Tibial artery (tissue), 4 donors: ENCODE measurements around the gene RANBP2.
"Not testable (repeated sequence)": the region's sequence is repeated elsewhere in the genome, so short reads cannot be mapped to it uniquely, and the experiment has no call there.

Experiments used
- DNase-seq, 2 donors: peaks; one replicate each; pipeline ENCODE4 v3.0.0-alpha.2; 2019
- H3K27ac ChIP-seq, 2 donors: fragments of 200-600 bp; sonication (generic) in 1 of 2; 1 replicate in 1 of 2; 2 replicates in 1 of 2; pipeline ENCODE4 v1.5.1; 2018 to 2019; ENCODE audit warnings: mild to moderate bottlenecking in 1 of 2
- H3K27me3 ChIP-seq, 2 donors: fragments of 200-600 bp; sonication (generic) in 1 of 2; one replicate each; pipeline versions ENCODE4 v1.5.1 to v1.6.0; 2016 to 2019
- H3K36me3 ChIP-seq, 3 donors: fragments of 200-600 bp; sonication (generic) in 2 of 3; one replicate each; pipeline ENCODE4 v1.5.1; 2016 to 2019; ENCODE audit warnings: mild to moderate bottlenecking in 2 of 3
- H3K4me1 ChIP-seq, 4 donors: fragments of 200-600 bp; sonication (generic) in 2 of 4; 1 replicate in 3 of 4; 2 replicates in 1 of 4; pipeline ENCODE4 v1.5.1; 2016 to 2019
- H3K4me3 ChIP-seq, 2 donors: fragments of 200-600 bp; sonication (generic) in 1 of 2; 1 replicate in 1 of 2; 2 replicates in 1 of 2; pipeline ENCODE4 v1.5.1; 2018 to 2019; ENCODE audit warnings: mild to moderate bottlenecking in 2 of 2
- H3K9me3 ChIP-seq, 3 donors: fragments of 200-600 bp; sonication (generic) in 1 of 3; one replicate each; pipeline ENCODE4 v1.5.1; 2016 to 2019
- CTCF ChIP-seq, 2 experiments: fragments of 200-600 bp in 1 of 2; fragments of 450-650 bp in 1 of 2; IDR thresholded peaks; one replicate each; pipeline ENCODE4 v1.5.1; 2017 to 2019; ENCODE audit warnings: antibody characterized with exemption in 2 of 2, mild to moderate bottlenecking in 1 of 2, moderate library complexity in 1 of 2
- intact Hi-C: fragments of 100-400 bp; cut with DNase I; formaldehyde crosslinking; loops from one replicate; pipeline ENCODE4 v1.15.0; 2023; ENCODE audit warnings: low total_unique reads

Gene RANBP2

DNA sequence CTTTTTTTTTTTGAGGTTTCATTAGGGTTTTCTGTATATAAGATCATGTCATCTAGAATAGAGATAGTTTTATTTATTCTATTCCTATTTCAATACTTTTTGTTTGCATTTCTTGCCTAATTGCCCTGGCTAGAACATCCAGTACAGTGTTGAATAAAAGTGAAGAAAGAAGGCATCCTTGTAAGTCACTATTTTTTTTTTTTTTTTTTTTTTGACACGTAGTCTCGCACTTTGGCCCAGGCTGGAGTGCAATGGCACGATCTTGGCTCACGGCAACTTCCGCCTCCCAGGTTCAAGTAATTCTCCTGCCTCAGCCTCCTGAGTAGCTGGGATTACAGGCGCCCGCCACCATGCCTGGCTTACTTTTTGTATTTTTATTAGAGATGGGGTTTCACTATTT lies 27.8 kb upstream of the RANBP2 start:
- intact Hi-C loops: no loop called here
- TF ChIP-seq CTCF (IDR thresholded peaks at IDR 0.05): no peak
- H3K9me3 ChIP-seq: no peaks in the 10 kb centered on the region
- H3K27me3 ChIP-seq: no peaks in the 10 kb centered on the region
- H3K36me3 ChIP-seq: no peaks in the 10 kb centered on the region
- peaks cover 0 to 5% (median 0%) of the 10 kb centered on the region in 4 donors for H3K4me1 ChIP-seq
- no peak overlapping the region for H3K27ac ChIP-seq
- DNase-seq: no peak
- H3K4me3 ChIP-seq: no peak overlapping the region

- DNase-seq: no peak
- no peaks in the 10 kb centered on the region for H3K36me3 ChIP-seq
- TF ChIP-seq CTCF (IDR thresholded peaks at IDR 0.05): no peak
- H3K27ac ChIP-seq: no peak overlapping the region
- H3K27me3 ChIP-seq: no peaks in the 10 kb centered on the region
- H3K9me3 ChIP-seq: no peaks in the 10 kb centered on the region
- intact Hi-C loops: no loop called here
- no peak overlapping the region for H3K4me3 ChIP-seq
- no peaks in the 10 kb centered on the region for H3K4me1 ChIP-seq
These were observed 18.1 kb upstream of the RANBP2 start for GRCh38 chr2:108701208-108701607.

GRCh38 chr2:108701806-108702205 lies 17.5 kb upstream of the RANBP2 start:
- Histone ChIP-seq H3K4me1 (no peaks in the 10 kb centered on the region), H3K27ac (no peak overlapping the region), H3K9me3 (peaks cover 0 to 2% (median 1%) of the 10 kb centered on the region in 3 donors), H3K27me3 (no peaks in the 10 kb centered on the region), H3K36me3 (no peaks in the 10 kb centered on the region), H3K4me3 (no peak overlapping the region)
- TF ChIP-seq CTCF (IDR thresholded peaks at IDR 0.05): no peak
- DNase-seq: no peak
- intact Hi-C loops: no loop called here

DNA sequence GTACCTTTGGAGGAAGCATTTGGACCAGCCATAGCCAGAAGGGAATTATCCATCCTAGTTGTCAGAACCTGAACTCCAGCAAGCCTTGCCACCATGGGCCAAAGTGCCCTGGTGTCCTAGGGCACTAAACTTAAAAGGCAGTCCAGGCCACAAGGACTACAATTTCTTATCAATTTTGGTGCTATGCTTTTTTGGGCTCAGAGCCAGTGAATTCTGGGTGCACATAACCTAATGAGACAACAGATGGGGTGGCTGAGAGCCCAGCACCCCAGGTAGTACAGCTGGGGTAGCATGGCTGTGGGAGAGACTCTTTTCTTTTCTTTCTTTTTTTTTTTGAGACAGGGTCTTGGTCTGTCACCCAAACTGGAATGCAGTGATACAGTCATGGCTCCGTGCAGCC lies 14.4 kb upstream of the RANBP2 start:
- TF ChIP-seq CTCF (IDR thresholded peaks at IDR 0.05): no peak
- H3K27me3 ChIP-seq: no peaks in the 10 kb centered on the region
- no peak overlapping the region for H3K27ac ChIP-seq
- peaks cover 0 to 8% (median 8%) of the 10 kb centered on the region in 3 donors for H3K9me3 ChIP-seq
- intact Hi-C loops: no loop called here
- H3K4me3 ChIP-seq: no peak overlapping the region
- H3K36me3 ChIP-seq: no peaks in the 10 kb centered on the region
- H3K4me1 ChIP-seq: no peaks in the 10 kb centered on the region
- no peak for DNase-seq

- no peak for TF ChIP-seq CTCF (IDR thresholded peaks at IDR 0.05)
- H3K4me1 ChIP-seq: no peaks in the 10 kb centered on the region
- H3K9me3 ChIP-seq: peaks cover 0 to 8% (median 8%) of the 10 kb centered on the region in 3 donors
- no peak overlapping the region for H3K27ac ChIP-seq
- no peaks in the 10 kb centered on the region for H3K36me3 ChIP-seq
- no peak overlapping the region for H3K4me3 ChIP-seq
- H3K27me3 ChIP-seq: no peaks in the 10 kb centered on the region
- intact Hi-C loops: no loop called here
- no peak for DNase-seq
These were observed 12.0 kb upstream of the RANBP2 start for GRCh38 chr2:108707300-108707699.

DNA sequence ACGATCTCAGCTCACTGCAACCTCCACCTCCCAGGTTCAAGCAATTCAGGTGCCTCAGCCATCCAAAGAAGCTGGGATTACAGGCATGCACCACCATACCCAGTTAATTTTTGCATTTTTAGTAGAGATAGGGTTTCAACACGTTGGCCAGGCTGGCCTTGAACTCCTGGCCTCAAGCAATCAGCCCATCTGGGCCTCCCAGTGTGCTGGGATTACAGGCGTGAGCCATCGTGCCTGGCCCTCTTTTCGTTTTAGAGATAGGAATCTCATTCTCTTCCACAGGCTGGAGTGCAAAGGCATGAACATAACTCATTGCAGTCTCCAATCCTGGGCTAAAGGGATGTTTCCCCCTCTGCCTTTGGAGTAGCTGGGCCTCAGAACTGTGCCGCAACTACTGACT lies 2.3 kb upstream of the RANBP2 start:
- H3K27me3 ChIP-seq, H3K27ac ChIP-seq, intact Hi-C loops, H3K9me3 ChIP-seq, DNase-seq, H3K4me3 ChIP-seq, H3K36me3 ChIP-seq: not testable (repeated sequence)
- H3K4me1 ChIP-seq: peaks cover 4 to 13% (median 7%) of the 10 kb centered on the region in 4 donors

GRCh38 chr2:108726048-108726447 lies 6.8 kb downstream of the RANBP2 start:
- H3K36me3 ChIP-seq, H3K9me3 ChIP-seq, H3K27me3 ChIP-seq, H3K27ac ChIP-seq, H3K4me3 ChIP-seq, intact Hi-C loops, DNase-seq: not testable (repeated sequence)
- H3K4me1 ChIP-seq: peaks cover 0 to 45% (median 6%) of the 10 kb centered on the region in 4 donors

GRCh38 chr2:108734656-108735055 lies 15.4 kb downstream of the RANBP2 start:
- H3K4me3 ChIP-seq, intact Hi-C loops, H3K9me3 ChIP-seq, DNase-seq, H3K27me3 ChIP-seq, H3K27ac ChIP-seq, H3K4me1 ChIP-seq: not testable (repeated sequence)
- peaks cover 16 to 44% (median 39%) of the 10 kb centered on the region in 3 donors for H3K36me3 ChIP-seq

DNA sequence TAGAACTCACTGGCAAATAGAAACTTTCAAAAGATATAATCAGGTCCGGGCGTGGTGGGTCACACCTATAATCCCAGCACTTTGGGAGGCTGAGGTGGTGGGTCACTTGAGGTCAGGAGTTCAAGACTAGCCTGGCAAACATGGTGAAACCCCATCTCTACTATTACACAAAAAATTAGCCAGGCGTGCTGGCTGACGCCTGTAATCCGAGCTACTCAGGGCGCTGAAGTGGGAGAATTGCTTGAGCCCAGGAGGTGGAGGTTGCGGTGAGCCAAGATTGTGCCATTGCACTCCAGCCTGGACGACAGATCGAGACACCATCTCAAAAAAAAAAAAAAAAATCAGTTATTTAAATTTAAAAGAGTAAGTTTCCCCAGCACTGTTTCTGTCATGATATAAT lies 38.7 kb downstream of the RANBP2 start:
- intact Hi-C loops, H3K27ac ChIP-seq, H3K4me3 ChIP-seq, H3K9me3 ChIP-seq, H3K27me3 ChIP-seq, DNase-seq, H3K4me1 ChIP-seq: not testable (repeated sequence)
- peaks cover 17 to 36% (median 27%) of the 10 kb centered on the region in 3 donors for H3K36me3 ChIP-seq

DNA sequence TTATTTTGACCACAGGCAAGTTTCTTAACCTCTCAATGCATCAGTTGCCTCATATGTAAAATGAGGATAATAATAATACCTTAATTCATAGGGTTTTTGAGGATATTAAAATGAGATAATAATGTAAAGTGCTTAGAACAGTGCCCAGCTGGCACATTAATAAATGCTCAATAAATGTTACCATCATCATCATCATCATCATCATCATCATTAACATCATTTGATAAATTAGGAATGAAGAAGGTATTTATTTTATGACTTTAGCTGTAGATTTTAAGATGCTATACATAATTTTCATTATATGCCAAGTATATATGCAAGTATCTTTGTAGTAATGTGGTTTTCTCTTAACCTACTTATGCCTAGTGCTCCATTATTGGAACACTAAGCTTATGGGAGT lies 43.3 kb downstream of the RANBP2 start:
- H3K36me3 ChIP-seq: peaks cover 31 to 39% (median 36%) of the 10 kb centered on the region in 3 donors
- H3K27me3 ChIP-seq: not testable (repeated sequence)

More for the DNA sequence above, 43.3 kb downstream of the RANBP2 start:
- H3K4me3 ChIP-seq, intact Hi-C loops, DNase-seq, H3K4me1 ChIP-seq, H3K27ac ChIP-seq, H3K9me3 ChIP-seq: not testable (repeated sequence)
